Midbrain (tissue), 1 donor: ENCODE results near the gene ADAMTSL4.
"Not testable (repeated sequence)": the region's sequence is repeated elsewhere in the genome, so short reads cannot be mapped to it uniquely, and the experiment has no call there.

Experiments used
- DNase-seq: peaks from one replicate; lab custom pipeline; 2025; lab: John Stamatoyannopoulos, UW

Gene ADAMTSL4

DNA sequence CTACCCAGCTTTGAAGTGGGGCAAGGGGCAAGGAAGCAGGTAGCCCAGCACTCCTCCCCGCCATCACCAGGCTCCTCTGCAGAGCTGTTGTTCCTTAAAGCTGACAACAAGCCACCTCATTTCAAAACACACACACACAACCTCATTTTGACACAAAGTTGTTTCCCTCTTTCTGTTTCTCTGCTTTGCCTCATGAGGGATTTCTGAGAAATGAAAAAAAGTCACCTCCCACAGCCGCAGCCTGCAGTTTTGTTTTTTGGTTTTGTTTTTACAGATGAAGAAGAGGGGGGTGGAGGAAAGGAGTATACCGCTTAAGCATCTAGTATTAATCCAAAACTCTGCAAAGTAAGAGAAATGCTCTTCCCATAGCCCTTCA is 18.1 kb downstream of the ADAMTSL4 start:
- DNase-seq: peak; percentile 29

DNA sequence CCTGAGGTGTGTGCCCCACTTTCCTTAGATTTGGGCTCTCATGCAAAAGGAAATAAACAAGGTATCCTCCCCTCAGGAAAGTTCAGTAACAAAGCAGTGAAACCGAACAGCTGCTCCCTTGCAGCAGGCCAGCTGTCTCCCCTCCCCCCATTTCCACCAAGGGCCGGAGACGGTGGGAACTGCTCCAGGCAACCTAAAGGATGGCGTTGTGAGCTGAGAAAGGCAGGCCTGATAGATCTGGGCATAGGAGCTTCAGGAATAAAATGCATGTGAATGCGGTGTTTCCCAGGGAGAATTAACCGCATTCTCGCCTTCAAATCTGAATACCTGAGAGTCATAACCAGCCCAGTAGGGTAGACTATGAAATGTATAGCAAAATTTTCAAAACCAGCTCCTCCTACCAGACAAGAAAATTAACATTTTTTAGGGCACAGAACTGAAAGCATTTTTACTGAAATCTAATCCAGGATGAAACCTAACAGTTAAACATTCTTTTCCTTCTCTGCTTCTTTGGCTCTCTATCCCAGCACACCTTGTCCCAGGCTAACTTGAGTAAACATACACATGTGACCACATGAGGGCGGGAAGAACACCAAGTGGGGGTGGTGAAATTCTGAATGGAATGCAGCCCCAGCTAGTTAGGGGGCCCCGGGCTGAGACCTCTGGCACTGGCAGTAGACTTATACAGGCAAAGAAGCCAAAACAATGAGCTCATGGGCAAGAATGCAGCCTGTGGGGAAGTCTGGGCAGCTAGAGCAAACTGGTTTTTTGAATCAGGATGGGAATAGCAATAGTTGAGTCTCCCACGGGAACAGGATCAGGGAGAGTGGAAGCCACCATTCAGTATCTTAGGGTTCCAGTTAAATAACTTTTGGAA is 18.7 kb downstream of the ADAMTSL4 start:
- DNase-seq: peak; percentile 74

DNA sequence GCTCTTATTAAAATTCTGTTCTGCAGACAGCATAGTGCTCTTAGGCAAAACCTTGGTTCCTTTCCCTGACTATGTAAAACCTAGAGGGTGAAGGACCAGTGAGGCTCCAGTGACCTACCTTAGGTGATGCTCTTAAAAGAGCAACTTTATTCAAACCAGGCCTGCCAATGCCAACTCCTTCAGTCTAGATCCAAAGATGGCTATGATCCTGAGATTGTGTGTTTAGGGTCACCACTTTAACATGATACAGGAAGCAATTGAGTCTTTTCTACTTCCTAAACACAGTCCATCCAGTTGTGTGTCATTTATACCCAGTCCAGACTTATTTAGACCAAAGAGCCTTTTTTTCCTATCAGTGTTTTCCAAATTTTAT is 19.4 kb downstream of the ADAMTSL4 start:
- peak; percentile 54 for DNase-seq

DNA sequence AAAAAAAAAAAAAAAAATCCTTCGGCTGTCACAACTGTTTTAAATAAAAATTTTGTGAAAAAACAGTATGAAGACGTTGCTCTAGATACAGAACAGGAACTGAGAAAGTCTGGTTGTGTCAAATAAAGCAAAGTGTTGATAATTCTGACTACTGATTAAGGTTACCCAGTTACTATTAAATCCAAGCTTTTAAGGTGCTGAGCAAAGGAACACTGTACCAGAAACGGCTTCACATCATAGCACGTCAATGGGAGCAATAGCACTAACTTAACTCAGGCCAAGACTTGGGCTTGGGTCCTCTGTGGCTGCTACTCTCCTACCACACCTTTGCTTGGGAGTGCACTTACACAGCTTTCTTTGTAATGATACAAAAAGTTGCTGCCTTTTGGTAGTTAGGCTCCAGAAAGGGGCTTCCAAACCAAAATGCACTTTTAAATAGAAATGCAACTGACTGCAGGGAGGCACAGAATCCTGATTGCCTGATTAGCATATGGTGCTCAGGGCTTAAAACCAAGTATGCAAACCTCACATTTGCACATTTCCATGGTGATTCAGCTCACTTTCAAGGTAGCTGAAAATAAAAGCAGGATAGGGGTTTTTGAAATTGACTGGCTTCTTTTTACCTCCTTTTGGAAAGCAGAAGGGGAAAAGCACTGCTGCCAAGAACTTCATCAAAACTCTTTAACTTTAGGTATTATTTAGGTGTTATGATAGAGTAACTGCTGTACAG is 23.9 kb downstream of the ADAMTSL4 start:
- DNase-seq: no peak

DNA sequence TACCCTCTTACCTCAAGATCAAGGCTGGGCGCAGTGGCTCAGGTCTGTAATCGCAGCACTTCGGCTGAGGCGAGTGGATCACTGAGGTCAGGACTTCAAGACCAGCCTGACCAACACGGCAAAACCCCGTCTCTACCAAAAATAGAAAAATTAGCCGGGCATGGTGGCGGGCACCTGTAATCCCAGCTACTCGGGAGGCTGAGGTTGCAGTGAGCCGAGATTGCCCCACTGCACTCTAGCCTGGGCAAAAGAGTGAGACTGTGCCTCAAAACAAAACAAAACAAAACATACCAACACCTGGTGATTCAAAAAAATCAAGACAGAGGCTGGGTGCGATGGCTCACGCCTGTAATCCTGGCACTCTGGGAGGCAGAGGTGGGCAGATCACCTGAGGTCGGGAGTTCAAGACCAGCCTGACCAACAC is 24.5 kb downstream of the ADAMTSL4 start:
- not testable (repeated sequence) for DNase-seq

DNA sequence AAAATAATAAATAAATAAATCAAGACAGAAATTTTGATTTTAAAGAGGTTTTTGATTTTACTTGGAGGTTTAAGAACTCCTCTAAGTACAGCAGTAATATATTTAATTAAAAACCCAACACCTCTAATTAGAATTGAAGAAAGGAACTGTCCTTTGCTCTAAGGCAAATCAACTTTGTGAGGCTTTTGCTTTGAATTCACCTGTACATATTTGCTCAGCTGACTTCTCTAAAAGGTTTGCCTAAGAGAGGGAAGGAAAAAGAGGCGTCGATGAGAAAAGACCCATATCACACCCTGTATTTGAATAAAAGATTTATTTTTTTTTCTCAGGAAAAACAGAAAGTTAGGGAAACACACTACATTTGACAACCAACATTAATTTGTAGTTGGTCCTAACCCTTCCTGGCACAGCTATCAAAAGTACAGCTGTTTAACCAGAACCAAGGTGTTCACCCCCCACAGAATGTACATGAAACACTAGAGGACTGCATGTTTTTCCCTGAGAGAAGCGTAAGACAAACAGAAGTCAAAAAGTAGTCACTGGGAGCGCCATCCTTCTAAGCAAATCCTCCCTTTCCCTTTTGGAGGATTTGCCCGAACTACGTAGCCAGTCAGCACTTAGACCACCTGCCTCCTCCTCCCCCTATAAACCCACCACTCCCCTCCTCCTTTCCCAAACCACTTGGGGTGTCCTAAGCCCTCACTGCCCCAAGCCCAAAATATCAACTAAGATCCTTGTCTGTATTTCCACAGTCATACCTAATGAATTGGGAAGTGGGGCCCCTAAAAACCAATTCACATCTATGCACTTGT is 25.3 kb downstream of the ADAMTSL4 start:
- DNase-seq: no peak

DNA sequence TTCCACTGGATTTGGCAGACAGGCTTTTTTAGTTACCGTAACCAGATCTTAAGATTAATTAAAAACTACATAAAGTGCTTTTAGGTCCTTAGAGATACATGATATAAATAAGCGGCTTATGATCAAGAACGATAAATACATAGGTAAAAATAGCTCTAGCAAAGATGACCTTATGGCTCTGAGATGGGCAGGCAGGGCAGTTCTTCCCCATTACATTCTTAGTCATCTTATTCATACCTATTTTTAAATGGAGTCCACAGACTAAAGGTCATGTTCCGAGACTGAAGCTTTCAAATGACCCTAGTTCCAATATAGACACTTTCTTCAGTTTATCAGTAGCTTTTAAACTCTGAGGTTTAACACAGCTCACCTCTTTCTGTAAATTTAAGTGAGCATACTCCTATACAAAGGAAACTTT is 25.9 kb downstream of the ADAMTSL4 start:
- DNase-seq: no peak

DNA sequence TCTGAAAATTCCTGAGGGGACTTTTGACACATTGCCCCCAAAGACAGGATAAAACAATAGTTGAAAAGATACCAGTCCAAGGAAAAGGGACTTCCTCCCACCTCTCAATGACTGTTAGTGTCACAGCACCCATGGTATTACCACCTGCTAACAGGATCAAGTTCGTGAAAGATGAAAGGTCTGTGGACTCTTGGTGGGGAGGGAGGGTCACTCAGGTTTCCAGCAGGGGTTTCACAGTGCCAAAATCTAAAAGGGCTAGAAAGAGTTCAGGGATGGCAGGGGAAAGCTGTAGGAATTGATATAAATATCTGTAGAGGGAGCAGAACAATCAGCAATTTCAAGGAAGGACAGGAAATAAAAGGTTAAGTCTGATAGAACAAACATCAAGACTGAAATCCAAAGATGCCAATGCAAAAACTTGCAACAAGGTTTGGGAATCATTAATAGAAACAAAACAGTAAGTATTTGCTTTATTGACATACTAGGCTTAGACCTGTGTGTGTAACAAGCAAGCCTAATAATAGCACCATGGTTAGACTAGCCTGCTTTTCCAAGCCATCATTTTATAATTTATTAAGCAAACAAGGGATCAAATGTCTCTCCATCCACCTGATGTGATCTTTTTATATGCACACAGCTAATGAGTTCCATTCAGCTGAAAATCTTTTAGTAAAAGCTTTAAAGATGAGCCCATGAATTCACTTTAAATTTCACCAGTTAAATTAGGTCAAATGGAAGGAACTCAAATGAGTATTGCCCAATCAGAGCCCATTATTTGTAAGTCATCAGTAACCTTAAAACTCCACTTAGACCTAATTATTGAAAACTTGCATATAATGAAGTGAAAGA is 26.5 kb downstream of the ADAMTSL4 start:
- DNase-seq: peak; percentile 26

DNA sequence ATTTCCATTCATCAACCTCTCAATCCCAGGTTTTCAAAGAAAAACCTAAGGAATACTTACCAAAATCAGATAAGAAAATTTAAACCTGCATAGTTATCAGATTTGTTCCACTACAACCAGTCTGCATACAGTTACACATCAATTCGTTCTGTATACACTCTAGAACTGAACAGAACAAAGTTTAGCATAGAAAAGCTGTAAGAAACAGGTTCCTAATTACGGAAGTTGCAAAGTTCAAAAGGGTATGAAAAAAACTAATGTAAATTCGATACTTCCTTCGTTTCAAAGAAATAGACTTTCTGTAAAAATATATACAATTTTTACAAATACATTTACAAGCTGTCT is 27.1 kb downstream of the ADAMTSL4 start:
- DNase-seq: no peak

DNA sequence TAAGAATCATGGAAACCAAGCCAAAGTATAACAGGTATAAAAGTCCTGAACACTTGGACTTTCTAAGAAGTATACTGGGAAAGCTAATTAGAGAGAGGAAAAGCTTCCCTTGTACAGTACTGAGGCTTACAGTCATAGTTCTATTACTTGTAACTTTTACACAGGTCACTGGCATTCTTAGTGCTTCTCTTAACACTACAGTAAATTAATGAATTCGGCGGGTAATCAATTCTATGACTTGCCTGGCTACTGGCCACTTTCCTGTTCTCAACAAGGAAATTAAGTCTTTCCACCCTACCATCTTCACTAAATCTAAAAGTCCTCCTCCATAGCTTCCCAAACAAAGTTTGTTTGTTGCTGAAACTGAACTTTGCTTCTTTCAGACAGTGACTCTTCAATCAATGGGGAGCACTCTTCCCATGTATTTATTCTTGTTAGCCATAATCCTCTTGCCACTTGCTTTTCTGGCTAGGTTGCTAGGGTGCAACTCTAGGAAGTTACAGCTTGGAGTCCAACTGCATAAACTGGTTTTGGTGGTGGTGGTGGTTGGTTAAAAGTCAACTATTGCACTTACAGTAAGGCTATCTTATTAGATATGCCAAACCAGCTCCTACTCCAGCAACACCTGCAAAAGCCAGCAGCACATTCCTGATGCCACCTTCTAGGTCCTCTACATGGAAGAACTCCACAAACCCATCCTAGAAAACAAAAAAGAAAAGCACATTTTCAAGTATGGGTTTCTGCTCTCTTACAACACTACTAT is 27.8 kb downstream of the ADAMTSL4 start:
- peak; percentile 47 for DNase-seq

DNA sequence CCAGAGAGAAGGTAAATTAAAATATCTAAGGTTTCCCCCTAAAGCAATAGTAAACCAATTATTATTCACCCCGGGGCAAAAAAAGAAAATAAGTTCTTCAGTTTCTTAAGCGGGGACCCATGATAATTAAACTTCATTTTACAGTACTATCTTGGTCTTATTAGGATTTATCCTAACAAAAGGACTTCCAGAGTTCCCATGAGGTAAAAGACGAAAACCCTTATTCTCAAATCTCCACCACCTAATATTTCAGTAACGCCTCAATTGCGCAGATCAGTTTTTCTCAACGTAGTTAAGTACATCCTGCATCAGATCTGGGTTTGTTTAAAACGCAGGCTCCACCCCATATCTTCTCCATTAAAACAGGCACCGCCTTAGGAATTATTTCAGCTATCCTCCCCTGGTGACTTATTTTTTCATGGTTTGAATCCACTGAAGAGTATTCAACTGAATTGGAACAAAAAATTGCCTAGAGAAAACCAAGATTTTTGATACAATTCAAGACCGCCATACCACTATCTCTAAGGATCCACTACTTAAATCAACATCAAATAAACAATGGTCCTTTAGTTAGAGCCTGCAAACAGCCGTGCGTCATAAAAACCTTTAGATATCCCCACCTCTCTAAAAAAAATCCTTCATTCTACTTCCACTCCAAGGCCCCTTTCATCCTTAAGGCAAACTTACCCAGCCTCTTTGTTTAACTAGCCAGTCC is 28.5 kb downstream of the ADAMTSL4 start:
- DNase-seq: no peak

DNA sequence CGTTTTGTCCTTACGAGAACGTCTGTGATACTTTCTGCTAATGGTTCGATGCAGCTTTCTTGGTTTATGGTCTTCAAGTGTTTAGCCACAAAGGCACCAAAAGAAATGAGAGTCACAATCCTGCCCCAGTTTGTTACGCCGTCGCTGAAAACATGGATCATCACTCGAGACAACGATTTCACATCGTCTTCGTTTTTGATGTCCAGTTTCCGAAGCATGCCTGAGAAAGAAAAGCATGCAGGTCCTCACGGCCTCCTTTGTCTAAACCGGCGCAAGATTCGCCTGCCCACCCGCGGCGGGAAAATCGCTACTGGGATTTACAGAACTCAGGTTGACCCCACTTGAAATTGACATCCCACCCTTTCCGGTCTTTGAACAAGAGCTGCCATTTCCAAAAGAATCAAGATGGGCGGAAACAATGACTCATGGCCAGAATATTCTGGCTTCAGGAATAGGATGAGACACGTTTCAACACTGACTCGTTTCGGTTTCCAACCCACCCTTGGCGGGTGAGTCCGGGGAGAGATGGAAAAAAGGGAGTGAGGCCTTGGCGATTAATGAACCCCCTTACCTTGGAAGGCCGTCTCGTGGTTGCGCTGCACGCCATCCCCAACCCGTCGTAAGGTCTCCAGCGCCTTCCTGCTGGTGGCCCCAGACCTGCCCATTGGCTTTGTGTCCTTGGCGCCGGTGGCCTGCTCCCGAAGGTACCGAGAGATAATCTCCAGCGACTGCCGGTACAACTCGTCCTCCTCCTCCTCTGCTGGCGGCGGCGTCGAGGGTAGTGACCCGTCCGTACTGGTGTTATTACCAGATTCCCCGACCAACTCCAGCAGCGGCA is 29.3 kb downstream of the ADAMTSL4 start:
- DNase-seq: peak; percentile 42

DNA sequence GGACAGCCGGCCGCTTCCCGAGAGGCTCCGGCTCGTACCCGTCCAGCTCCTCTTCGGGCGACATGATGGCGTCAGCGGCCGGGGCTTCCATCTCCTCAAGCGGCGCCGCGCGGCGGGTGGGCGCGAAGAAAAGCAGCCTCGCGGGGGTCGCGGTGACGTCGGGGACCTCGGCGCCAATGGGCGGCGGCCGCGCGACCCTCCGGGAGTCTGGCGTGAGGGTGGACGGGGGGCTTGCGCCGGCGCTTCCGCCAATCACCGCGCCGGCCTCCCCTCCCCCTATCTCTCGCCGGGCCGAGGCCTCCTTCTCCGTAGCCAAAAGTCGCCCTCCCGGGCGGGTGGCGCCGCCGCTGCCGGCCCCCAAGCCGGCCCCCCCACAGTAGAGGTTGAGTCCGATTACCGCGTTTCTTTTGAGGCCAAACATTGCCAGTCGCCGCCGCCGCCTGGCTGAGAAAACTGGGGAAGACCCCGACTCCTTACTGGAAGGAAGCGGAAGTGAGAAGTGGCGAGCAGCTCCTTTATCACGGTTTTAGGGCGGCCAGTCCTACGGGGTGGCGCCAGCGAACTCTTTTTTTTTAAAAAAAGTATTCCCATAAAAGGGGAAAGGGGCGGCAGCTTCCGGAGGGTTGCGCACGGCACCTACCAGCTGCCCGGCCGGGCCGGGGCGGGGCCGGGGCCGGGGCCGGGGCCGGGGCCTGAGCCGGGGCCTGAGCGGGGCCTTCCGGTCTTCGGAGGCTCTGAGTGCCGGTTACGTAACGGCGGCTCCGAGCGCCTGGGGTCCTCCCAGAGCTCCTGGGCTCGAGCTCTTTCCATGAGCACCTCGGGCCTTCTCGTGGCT is 30.1 kb downstream of the ADAMTSL4 start, which contains the start of gene MCL1:
TSS of gene MCL1 (minus strand) at position 501 of the 835 bp plus-strand sequence. CDS start at position 421, 80 bp downstream.
- DNase-seq: peak; percentile 93

DNA sequence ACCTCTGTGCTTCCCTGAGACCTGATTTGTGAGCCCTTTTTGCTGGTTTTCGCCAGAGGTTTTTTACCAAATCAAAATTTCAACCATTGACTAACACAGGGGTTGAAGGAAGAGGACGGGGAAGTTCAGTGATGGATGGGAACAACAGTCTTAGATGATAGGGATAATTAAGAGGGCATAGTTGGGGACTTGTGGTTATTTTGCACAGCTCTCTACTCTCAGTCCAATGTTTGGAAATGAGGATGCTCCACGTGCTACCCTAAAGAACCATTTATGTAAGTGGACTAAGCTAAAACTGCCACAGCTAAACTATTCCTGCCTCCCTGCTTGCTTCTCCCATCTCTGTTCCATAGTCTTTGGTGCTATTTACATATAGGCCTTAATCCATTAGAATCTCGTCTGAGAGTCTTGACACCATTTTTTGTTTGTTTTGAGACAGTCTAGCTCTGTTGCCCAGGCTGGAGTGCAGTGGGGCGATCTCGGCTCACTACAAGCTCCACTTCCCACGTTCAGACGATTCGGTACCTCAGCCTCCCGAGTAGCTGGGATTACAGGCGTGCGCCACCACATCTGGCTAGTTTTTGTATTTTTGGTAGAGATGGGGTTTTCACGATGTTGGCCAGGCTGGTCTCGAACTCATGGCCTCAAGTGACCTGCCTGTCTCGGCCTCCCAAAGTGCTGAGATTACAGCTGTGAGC is 30.9 kb downstream of the ADAMTSL4 start:
- no peak for DNase-seq

DNA sequence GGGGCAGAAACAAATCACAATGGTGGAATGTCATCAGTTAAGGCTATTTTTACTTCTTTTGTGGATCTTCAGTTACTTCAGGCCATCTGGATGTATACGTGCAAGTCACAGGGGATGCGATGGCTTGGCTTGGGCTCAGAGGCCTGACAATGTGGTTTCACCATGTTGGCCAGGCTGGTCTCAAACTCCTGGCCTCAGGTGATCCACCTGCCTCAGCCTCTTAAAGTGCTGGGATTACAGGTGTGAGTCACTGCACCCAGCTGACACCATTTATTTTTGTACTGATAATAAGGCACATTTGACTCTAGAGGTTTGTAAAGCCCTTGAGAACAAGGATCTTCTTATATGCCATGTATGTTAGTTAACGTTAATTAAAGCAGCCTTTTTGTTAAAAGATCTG is 31.8 kb downstream of the ADAMTSL4 start:
- DNase-seq: not testable (repeated sequence)

DNA sequence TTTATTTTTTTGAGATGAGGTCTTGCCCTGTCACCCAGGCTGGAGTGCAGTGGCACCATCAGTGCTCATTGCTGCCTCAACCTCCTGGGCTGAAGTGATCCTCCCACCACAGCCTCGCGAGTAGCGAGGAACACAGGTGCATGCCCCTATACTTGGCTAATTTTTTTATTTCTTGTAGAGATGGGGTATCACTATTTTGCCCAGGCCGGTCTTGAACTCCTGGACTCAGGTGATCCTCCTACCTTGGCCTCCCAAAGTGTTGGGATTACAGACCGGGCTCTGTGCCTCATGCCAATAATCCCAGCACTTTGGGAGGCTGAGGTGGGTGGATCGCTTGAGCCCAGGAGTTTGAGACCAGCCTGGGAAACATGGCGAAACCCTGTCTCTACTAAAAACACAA is 32.2 kb downstream of the ADAMTSL4 start:
- DNase-seq: not testable (repeated sequence)

DNA sequence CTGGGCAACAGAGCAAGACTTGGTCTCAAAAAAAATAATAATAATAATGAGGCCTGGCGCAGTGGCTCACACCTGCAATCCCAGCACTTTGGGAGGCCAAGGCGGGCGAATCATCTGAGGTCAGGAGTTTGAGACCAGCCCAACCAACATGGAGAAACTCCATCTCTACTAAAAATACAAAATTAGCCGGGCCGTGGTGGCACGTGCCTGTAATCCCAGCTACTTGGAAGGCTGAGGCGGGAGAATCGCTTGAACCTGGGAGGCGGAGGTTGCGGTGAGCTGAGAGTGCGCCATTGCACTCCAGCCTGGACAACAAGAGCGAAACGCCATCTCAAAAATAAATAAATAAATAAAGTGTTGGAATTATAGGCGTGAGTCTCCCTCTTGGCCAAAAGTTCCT is 32.8 kb downstream of the ADAMTSL4 start:
- not testable (repeated sequence) for DNase-seq

DNA sequence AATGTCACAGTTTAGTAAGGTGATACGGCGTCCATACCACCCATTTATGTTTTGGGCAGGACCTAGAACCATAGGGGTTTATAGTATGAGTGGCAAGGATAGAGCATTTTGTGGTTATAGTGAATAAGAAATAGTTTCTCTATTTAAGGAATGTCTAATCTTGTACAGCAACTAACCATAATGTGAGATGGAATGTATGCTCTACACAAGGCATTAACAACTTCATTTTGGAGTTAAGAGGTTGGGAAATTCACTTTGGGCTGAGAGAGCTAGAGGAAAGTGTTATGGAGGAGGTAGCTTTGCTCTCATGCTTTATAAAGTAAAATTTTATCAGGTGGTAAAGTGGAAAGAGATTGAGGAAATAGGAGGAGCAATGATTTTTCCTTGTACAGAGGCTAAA is 33.2 kb downstream of the ADAMTSL4 start:
- no peak for DNase-seq
